NK-92 (cell line): ENCODE measurements around the gene FGFBP2.
"Not testable (repeated sequence)": the region's sequence is repeated elsewhere in the genome, so short reads cannot be mapped to it uniquely, and the experiment has no call there.

ENCODE experiments used
- DNase-seq: peaks from one replicate; lab custom pipeline; 2025; ENCODE audit not compliant: unreplicated experiment; lab: John Stamatoyannopoulos, UW

Gene FGFBP2

DNA sequence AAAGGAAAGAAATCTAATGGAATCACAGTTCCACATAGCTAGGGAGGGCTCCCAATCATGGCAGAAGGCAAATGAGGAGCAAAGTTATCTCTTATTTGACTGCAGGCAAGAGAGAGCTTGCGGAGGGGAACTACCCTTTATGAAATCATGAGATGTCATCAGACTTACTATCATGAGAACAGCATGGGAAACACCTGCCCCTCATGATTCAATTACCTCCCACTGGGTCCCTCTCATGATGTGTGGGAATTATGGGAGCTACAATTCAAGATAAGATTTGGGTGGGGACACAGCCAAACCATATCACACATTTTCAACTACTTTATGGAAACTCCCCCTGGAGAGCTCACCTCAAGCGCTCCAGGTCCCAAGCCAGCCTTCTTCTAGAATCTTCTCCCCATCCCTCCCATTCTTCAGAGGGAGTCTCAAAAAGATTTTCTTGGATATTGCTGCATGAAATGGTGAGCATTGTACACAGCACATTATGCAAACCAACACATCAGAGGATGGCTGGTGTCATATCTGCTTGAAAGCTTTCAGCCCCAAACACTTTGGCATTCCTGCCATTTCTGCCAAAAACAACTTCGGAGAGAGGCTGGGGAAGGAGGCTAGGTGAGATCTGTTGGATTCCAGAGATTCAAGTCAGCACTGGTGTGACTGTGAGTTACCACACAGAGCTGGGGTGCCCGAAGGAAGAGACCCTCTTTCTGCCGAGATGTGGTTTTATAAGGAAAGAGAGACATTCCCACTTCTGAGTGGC, 31.3 kb downstream of the FGFBP2 start:
- no peak for DNase-seq

DNA sequence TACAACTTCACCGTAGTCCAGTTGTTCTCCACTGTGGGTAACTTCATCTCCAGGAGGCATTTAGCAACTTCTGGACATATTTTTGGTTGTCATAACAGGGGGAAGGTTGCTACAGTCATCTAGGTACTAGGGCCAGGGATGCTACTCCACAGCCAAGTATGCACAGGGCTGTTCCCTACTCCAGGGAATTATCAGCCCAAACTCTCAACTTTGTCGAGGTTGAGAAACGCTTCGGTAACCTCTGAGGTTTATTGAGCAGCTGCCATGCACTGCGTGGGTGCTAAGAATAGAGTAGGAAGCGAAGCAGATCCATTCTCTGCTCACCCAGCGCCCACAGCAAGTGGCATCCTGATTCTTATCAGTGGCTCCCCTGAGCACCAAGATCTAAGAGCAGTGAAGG, 32.7 kb downstream of the FGFBP2 start:
- DNase-seq, result no peak

DNA sequence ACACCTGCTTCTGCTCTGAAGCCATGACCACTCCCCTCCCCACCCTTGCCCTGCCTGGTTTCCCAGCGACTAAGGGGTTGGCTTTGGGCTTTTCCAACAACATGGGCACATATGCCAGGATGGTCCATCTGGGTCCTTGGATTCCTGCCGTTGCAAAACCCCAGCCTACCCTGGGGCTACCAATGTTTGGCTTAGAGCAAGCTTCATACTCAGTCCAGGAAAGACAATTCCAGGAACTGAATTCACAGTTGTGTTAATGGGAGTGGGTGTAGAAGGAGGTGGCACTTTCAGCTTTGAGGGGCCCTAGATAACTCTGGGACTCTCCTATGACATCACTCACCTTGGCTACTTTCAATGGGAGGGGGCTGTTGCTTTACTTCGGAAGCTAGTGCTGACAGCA, 33.4 kb downstream of the FGFBP2 start:
- DNase-seq, result no peak

DNA sequence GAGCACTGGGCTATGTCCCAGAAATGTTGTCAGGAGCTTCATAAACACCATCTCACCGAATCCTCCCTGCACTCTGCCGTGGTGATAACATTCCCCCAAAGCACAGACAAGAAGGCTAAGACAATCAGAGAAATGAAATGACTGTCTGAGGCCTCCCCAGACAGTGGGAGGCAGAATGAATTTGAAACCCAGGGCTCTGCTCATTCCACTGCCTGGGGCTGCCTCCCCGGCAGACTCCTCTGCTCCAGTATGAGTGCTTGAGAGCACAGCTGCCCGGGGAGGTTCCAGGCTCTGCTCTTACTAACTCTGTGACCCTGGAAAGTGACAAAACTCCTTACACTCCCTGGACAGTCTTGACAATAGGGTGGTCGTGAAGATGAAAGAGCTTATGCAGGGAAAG, 34.1 kb downstream of the FGFBP2 start:
- no peak for DNase-seq

DNA sequence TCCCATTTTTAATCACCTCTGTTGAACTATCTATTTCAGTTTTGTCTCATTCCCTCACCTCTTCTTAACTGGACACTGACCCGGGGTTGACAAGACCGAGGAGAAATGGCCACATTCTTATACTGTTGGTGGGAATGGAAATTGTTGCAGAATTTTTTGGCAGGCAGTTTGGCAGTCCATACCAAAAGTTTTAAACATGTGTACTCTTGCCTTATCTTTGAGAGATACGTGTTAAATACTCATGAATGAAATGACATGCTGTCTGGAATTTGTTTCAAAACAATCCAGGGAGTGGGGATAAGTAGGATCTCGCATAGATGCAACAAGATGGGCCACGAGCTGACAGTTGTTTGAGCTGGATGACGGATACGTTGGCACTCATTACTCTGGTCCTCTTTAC, 36.5 kb downstream of the FGFBP2 start:
- no peak for DNase-seq

DNA sequence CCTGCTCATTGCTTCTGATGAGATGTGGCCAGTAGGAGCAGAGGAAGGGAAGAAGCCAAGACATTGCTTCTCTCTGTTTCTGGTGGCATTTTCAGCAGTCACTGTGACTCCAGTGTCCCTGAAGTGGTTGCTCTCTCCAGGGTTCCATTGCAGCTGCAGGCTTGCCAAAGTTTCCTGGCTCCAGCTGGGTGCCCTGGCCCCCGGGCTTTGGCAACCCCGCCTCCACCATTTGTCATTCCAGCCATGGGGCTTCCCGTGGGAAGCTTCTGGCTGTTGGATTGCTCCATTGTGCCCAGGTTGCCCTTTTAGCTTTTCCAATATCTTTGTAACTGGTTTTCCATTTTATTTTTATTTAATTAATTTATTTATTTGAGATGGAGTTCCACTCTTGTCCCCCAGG, 37.1 kb downstream of the FGFBP2 start:
- no peak for DNase-seq

DNA sequence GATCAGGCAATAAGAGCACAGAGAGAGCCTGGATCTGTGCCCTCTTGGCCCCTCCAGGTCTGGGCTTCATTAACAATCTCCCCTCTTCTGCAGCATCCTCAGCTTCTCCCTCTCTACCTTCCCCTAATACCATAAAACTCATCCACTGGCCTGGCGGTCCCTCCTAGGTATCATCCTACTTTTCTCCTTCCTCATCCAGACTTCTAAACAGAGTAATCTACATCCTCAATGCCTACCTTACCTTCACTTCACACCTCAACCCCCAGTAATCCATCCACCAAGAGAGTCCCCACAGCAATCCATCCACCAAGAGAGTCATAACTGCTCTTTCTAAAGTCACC, 41.4 kb downstream of the FGFBP2 start:
- DNase-seq, result no peak

DNA sequence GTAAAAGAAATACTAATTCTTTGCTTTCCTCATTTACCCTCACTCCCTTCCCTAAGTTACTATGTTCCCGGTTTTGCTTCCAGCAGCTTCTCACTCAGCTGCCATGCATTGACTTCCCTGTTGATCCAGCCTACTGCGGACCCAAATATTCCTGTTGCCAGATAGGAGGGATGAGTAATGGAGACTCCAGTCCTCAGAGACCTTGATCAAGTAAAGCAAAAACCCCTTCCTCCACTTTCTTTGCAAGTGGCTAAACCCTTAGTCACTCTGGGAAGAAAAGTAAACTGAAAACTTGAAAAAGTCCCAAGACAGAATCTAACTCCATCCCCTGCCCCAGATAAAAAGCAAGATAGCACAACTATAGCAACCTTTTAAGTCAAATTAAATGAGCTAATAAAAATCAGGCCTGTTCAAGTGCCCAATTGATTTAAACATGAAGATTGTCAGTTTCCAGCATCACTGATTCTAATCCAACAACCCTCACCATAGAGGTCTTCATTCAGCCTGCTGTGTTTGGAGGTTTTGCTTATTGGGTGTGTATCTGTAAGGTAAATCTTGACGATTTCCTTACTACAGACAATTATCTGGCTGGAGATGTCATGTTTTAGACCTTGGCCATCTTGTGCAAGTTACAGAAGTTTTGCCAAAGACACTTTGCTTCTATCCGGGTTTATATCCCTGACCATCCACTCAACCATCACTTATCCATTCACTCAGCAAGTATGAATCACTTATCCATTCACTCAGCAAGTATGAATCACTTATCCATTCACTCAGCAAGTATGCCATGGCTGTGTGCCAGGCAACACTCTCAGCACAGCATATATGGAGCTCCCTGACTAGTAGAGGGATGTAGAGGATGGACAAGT, 42.0 kb downstream of the FGFBP2 start:
- no peak for DNase-seq

DNA sequence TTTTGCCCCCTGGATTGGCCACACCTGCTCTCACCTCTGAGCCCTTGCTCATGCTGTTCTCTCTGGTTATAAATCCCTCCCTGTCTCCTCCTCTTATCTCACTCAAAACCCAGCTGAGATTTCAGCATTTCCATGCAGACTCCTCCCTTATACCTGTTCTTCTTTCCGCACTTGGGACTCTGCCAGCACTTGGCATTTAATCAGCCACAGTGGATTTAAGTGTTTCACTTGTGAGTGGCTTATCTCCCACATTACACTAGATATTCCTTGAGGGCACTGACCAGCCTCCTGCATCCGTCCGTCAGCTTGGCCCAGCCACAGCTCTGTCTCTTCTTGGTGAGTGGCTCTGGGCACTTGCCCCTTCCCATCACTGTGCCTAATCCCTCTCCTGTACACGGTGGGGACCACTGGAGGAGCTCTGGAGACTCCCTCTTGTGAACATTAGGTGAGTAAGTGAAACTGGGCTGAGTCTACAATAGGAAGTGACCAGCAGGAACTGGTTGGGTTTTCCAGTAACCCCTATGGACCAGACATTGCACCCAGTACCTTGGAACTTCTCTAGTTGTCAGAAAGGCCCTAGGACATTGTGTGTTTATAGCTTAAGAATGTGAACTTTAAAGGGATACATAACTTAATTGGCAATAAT, 44.4 kb downstream of the FGFBP2 start:
- DNase-seq, result no peak

DNA sequence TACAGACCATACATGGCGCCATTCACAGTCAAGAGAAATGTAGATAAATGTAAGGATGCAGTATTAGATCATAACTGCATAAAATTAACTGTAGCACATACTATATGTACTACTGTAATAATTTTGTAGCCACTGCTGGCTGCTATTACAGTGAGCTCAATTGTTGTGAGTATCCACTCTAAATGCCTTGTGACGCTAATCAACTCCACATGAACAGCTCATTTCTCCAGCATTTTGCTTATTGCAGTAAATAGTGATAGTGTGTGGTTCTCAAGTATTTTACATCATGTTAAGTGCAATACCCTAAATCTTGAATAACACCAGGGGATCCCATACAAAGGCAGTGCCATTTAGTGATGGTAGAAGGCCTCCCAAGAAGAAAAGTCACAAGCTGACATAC, 45.7 kb downstream of the FGFBP2 start:
- no peak for DNase-seq

DNA sequence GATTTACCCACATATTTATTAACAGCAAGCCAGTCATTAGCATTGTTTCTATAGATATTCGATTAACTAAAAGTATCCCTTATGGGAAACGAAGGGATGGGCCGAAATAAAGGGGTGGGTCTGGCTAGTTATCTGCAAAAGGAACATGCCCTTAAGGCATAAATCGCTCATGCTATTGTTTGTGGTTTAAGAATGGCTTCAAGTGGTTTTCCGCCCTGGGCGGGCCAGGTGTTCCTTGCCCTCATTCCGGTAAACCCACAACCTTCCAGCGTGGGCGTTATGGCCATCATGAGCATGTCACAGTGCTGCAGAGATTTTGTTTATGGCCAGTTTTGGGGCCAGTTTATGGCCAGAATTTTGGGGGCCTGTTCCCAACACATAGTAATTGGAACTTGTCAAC, 46.6 kb downstream of the FGFBP2 start:
- DNase-seq, result not testable (repeated sequence)

DNA sequence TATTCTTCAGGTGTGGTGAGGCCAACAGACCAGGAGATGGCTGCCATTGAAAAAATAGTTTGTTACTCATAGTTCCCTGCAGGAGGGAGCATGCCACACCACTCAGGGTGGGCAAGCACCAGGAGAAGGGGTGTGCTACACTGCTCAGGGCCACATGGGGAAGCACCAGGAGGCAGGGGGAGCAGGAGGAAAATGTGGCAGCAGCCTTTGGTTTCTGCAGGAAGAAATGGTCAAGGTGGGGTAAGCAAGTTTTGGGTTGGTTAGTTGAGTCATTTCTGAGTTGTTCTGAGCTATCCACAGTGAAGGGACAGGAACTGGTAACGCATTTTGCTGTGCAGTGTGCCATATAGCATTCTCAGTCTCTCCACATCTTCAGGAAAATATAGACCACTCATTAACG, 48.2 kb downstream of the FGFBP2 start:
- no peak for DNase-seq

DNA sequence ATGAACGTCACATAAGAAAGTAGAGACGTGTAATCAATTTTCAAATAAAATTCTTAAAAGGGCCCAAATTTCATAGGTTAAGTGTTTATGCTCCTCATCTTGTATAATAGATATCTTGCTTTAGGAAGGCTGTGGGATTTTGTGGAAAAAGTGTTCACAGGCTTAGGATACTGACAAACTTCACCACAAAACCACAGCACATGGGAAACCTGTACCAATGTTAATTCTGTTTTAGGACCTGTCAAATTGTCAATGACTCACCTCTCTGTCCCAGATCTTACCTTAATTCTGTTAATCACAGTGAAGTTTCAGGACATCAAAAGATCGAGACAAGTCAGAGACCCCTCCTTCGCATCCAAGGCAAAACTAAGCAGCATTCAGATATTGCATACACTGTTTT, 48.7 kb downstream of the FGFBP2 start:
- no peak for DNase-seq

DNA sequence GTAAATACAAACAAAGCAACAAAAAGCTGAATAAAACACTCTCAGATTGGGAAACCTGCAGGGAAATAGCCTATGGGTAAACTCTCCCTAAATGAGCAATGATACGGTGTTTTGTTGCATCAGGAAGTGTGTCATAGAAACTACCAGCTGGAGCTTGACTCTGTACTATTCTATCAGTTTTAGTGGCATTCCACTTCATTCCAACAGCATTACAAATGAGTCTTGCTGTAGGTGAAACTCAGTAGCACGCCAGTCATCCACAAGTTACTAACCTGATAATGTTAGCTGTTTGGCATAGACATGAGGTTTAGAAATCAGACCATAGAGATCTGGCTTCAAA, 49.4 kb downstream of the FGFBP2 start:
- no peak for DNase-seq

DNA sequence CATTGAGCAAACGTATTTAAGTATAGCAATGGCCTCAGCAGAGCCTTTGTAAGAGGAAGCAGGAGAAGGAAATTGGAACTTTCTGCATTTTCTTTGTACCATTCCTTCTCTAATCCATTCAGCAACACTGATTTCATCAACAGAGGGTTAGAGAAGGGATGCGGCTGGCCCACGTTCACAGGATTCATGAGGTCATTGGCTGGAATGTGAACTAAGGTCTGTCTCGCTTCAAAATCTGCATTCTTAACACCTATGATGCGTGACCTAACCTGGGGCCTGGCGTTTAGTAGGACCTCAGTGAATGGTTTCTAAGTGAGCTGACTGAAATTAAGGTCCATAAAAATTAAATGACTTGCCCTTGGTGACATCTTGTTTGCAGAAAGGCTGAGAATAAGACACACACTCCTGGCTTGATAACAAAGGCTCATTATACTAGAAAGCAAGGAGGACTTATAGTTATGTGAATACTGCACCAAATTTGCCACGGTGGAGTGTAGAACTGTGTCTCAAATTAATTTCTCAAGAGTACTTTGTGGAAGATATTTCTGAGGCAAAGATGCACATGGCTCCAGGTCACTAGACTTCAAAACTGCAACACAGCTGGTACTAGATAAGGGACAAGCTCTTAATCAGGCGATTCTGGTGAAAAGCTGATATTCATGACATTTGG, 49.9 kb downstream of the FGFBP2 start:
- no peak for DNase-seq

DNA sequence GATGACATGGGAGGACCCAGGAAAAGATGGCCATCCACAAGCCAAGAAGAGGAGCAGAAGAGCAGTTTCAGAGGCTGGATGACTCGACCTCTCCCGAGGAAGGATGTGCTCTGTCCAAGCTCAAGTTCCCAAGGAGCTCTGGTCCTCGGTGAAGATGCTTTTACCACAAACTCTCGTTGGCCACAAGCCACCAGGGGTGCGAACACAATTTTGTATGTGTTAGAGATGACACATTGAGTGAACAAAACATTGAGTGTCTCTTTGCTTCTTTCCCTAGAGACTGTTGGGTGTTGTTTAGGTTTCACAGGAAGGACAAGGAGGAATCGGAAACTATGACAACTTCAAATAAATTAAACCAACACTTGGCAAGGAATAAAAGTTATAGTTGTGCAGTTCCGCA, 50.7 kb downstream of the FGFBP2 start:
- DNase-seq, result no peak
